Karpas-422 (cell line): Measurements from ENCODE around the gene SMAD3. TPM values are rescaled to one million over a fixed set of nuclear protein-coding genes. Genes with fewer than 3 reads are reported as not detected.

Experiments
- DNase-seq: peaks from one replicate; pipeline ENCODE4 v3.0.0-alpha.2; 2015
- H2AFZ ChIP-seq: fragments of 200-600 bp; sonication (generic); 2 replicates; pipeline ENCODE4 v1.6.1; 2014; ENCODE audit warnings: antibody characterized with exemption, low read length, mixed read lengths
- H3K27ac ChIP-seq: fragments of 200-600 bp; sonication (generic); 2 replicates; pipeline ENCODE4 v1.5.1; 2014; ENCODE audit warnings: mild to moderate bottlenecking, low read length, moderate library complexity
- H3K27me3 ChIP-seq: fragments of 200-600 bp; sonication (generic); 2 replicates; pipeline ENCODE4 v1.6.1; 2014; ENCODE audit warnings: low read length, mixed read lengths
- H3K36me3 ChIP-seq: fragments of 200-600 bp; sonication (generic); 2 replicates; pipeline ENCODE4 v1.6.1; 2014; ENCODE audit warnings: low read length, mixed read lengths; ENCODE audit not compliant: insufficient read depth
- H3K4me1 ChIP-seq: fragments of 200-600 bp; sonication (generic); 2 replicates; pipeline ENCODE4 v1.6.1; 2014; ENCODE audit warnings: mild to moderate bottlenecking, low read length, mixed read lengths
- H3K4me2 ChIP-seq: fragments of 200-600 bp; sonication (generic); 2 replicates; pipeline ENCODE4 v1.6.1; 2014; ENCODE audit warnings: low read length, low read depth, mild to moderate bottlenecking; ENCODE audit not compliant: poor library complexity, severe bottlenecking
- H3K4me3 ChIP-seq: fragments of 200-600 bp; sonication (generic); 2 replicates; pipeline ENCODE4 v1.5.1; 2014; ENCODE audit warnings: mild to moderate bottlenecking, antibody characterized with exemption, low read length, mixed read lengths
- H3K79me2 ChIP-seq: fragments of 200-600 bp; sonication (generic); 2 replicates; pipeline ENCODE4 v1.6.1; 2014; ENCODE audit warnings: mild to moderate bottlenecking, low read length, mixed read lengths
- H3K9ac ChIP-seq: fragments of 200-600 bp; sonication (generic); 2 replicates; pipeline ENCODE4 v1.6.0; 2014; ENCODE audit warnings: low read length
- H3K9me2 ChIP-seq: fragments of 200-600 bp; sonication (generic), shearing (Covaris generic); replicated peaks from 2 replicates; pipeline ENCODE4 v1.6.0; 2014; ENCODE audit warnings: mild to moderate bottlenecking, low read length, moderate library complexity; ENCODE audit not compliant: insufficient read depth
- H3K9me3 ChIP-seq: fragments of 300-700, 200-600 bp; sonication (generic); 2 replicates; pipeline ENCODE4 v1.6.1; 2014; ENCODE audit warnings: low read length, mixed read lengths
- H4K20me1 ChIP-seq: fragments of 200-600 bp; sonication (generic); 2 replicates; pipeline ENCODE4 v1.6.1; 2014; ENCODE audit warnings: mild to moderate bottlenecking, antibody characterized with exemption, low read length, low read depth; ENCODE audit not compliant: insufficient read depth
- total RNA-seq: library from RNA; depleted of rRNA; stranded (reverse); fragments of >200 nt; shearing (Covaris generic); gene quantifications from 2 replicates; pipeline ENCODE4 v1.2.3, GENCODE V29; 2014; ENCODE audit warnings: low replicate concordance

The SMAD3 gene
- total RNA-seq, 1 experiment from 2014 or later, result 27.7 TPM

DNA sequence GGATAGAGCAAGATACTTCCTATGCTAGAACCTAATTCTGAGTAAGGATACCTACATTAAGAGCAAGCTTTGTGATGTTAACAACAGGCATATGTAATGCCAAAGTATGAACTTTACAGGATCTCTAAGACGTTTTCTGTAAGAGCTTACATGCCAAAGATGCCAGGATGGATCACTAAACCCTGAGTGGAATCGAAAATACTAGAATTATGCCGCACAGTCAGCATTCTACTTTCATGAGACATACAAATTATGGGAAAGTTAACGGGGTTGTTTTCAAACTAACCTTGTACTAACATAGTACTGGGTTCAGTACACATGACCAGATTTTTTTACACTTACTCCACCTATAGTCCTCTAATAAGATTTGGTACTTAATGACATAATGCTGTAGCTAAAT, 134.0 kb downstream of the SMAD3 start:
- Histone ChIP-seq H3K4me2 (no peak overlapping the region), H4K20me1 (no peaks in the 10 kb centered on the region)

DNA sequence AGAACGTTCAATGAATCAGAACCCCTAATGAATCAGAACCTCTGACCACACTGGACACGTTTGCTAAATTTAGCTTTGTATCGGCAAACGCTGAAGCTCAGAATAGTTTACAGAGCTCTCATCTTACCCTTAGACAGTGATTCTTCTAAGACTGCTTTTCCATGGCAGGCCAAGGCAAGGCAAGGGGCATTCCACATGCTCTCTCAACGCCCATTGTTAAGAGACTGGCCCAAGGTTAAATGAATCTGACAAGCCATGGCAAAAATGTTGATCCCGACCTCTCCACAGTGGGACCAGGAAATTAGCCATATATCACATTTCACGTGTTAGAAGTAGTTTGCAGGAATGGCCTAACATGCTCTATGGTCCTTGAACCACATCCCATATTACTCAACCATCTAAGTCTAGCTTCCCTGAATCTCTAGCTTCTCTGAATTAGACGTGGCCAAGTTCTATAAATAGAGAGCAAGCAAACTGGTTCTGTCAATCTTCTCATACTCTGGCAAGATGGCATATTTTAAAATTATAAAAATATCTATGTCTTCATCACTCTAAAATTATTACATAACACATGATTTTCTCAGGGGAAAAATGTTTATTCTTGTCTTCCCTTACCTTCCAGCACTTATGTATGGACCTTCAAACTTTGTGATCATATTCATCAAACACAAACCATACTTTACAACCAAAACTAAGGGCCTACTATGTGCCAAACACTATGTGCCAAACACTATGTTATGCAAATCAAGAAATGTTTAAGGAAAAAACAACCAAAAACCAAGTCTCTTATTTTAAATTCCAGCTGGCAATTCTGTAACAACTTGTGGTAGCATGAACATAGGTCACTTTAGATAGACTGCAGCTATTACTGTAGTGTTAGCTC, 134.7 kb downstream of the SMAD3 start:
- Histone ChIP-seq H3K4me1 (peaks cover 5% of the 10 kb centered on the region; the same call in 1 of the 2 replicates), H3K9ac (no peak overlapping the region), H3K9me2 (no peaks in the 10 kb centered on the region), H3K79me2 (no peaks in the 10 kb centered on the region), H4K20me1 (no peaks in the 10 kb centered on the region), H3K27me3 (no peaks in the 10 kb centered on the region), H3K4me3 (no peak overlapping the region), H3K27ac (no peak overlapping the region), H3K36me3 (no peaks in the 10 kb centered on the region), H3K9me3 (no peaks in the 10 kb centered on the region), H2AFZ (no peak overlapping the region), H3K4me2 (no peak overlapping the region)
- DNase-seq, result no peak

More for the DNA sequence above, 134.0 kb downstream of the SMAD3 start:
- no peaks in the 10 kb centered on the region; the same call in 1 of the 2 replicates for H3K36me3 ChIP-seq
- no peaks in the 10 kb centered on the region for H3K79me2 ChIP-seq
- DNase-seq, result no peak
- peaks cover 5% of the 10 kb centered on the region; the same call in 1 of the 2 replicates for H3K4me1 ChIP-seq
- no peaks in the 10 kb centered on the region for H3K9me2 ChIP-seq
- H3K27ac ChIP-seq, result no peak overlapping the region
- H3K27me3 ChIP-seq, result no peaks in the 10 kb centered on the region
- no peak overlapping the region for H2AFZ ChIP-seq
- no peak overlapping the region for H3K9ac ChIP-seq
- H3K4me3 ChIP-seq, result no peak overlapping the region
- no peaks in the 10 kb centered on the region for H3K9me3 ChIP-seq

DNA sequence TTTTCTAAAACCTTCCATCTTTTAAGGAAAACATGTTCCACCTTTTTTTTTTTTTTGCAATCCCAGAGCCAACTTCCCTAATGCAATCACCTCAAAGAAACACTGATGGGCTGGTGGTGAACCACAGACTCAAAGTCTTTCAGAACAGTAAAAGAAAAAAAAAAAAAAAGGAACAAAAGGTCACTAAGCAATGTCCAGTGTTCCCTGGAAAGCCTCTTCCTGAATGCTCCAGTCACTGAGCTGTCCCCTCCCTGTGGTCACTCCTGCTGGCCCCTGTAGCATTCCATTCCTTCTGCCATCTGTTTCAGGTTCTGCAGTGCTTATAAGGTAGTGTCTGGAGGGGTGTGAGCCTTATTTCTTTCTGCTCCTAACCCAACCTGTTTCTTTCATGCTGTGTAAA, 135.7 kb downstream of the SMAD3 start:
- Histone ChIP-seq H3K4me2 (no peak overlapping the region), H4K20me1 (no peaks in the 10 kb centered on the region), H3K79me2 (no peaks in the 10 kb centered on the region), H3K9me3 (no peaks in the 10 kb centered on the region), H3K27me3 (no peaks in the 10 kb centered on the region), H3K4me3 (no peak overlapping the region), H3K4me1 (peaks cover 5% of the 10 kb centered on the region; the same call in 1 of the 2 replicates), H3K27ac (no peak overlapping the region), H2AFZ (no peak overlapping the region), H3K9me2 (no peaks in the 10 kb centered on the region), H3K36me3 (no peaks in the 10 kb centered on the region), H3K9ac (no peak overlapping the region)
- DNase-seq, result no peak

DNA sequence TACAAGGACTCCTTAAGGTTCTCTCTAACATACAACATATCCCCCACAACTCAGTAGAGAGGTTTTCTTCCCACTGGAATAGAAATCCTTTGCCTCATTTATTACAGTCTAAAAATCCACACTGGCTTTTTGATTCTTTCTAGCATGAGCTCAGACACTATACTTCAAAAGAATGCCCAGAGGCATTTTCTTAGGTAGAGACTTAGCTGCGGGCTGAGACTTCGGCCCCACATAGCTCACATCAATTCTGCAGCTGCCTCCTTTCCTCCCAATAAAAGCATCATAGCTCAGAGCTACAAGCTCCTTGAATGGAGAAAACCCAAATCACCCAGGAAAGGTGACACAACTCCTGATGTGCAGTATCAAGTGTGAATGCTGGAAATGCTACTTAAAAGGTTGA, 136.7 kb downstream of the SMAD3 start:
- Histone ChIP-seq H3K9ac (no peak overlapping the region), H3K9me2 (no peaks in the 10 kb centered on the region), H3K4me1 (peaks cover 5% of the 10 kb centered on the region; the same call in 1 of the 2 replicates), H3K4me2 (no peak overlapping the region), H3K79me2 (no peaks in the 10 kb centered on the region), H3K27ac (no peak overlapping the region), H3K9me3 (no peaks in the 10 kb centered on the region), H3K4me3 (no peak overlapping the region), H3K36me3 (no peaks in the 10 kb centered on the region), H4K20me1 (no peaks in the 10 kb centered on the region), H2AFZ (no peak overlapping the region), H3K27me3 (no peaks in the 10 kb centered on the region)
- no peak for DNase-seq

DNA sequence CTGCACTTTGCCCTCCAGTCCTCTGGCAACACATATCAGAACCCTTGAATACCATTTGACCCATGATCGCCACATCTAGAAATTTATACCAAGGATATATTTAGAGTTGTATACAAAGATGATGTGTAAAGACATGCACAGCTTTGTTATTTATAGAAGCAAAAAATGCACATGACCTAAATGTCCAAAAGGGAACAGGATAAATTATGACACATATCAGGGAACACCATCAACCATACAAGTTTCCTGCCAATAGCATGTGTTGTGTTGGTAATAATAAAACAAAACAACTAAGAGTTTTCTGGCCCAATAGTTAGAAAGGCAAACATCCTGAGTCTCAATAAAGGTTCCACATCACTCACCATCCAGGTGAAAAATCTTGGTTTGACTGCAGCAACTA, 137.6 kb downstream of the SMAD3 start:
- DNase-seq, result no peak
- Histone ChIP-seq H3K79me2 (no peaks in the 10 kb centered on the region), H3K27me3 (no peaks in the 10 kb centered on the region), H3K9me3 (no peaks in the 10 kb centered on the region), H3K4me3 (no peak overlapping the region), H3K9me2 (no peaks in the 10 kb centered on the region), H2AFZ (no peak overlapping the region), H3K4me2 (no peak overlapping the region), H3K9ac (no peak overlapping the region), H3K27ac (no peak overlapping the region), H3K36me3 (no peaks in the 10 kb centered on the region), H4K20me1 (no peaks in the 10 kb centered on the region), H3K4me1 (peaks cover 5% of the 10 kb centered on the region; the same call in 1 of the 2 replicates)

DNA sequence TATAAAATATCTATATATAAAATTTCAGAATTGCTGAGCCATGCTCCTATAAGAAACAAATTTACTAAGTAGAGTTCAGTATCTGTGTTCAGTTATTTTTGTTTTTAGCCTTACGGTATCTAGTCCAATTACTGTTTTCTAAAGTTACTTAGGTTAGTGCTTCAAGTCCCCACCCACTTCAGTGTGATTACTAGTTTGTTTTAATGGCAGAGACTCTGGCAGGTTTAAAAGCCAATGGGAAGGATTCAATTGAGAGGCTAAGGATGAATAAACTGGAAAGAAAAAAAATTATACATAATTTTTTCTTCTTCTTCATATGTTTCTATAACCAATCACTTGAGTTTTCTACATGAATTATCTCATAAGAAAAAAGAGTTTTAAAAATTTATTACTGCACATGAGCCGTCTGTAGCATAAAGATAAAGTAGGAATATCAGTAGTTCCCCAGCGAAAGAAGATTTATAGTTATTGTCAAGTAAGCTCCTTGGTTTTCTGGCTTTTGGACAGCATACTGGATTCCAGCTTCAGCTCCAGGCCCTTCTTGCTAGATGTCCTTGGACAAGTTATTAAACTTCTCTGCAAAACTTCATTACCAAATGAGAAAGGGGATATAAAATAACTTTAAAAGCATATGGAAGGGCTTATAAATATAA, 142.3 kb downstream of the SMAD3 start:
- no peaks in the 10 kb centered on the region for H3K27me3 ChIP-seq
- no peaks in the 10 kb centered on the region for H3K9me2 ChIP-seq
- H3K36me3 ChIP-seq, result peaks cover 10% of the 10 kb centered on the region; the same call in 1 of the 2 replicates
- no peak overlapping the region for H3K27ac ChIP-seq
- peaks cover 6% of the 10 kb centered on the region for H3K4me1 ChIP-seq
- no peaks in the 10 kb centered on the region for H3K9me3 ChIP-seq
- H3K4me2 ChIP-seq, result no peak overlapping the region
- DNase-seq, result no peak
- H3K79me2 ChIP-seq, result no peaks in the 10 kb centered on the region
- no peak overlapping the region for H2AFZ ChIP-seq
- no peak overlapping the region for H3K9ac ChIP-seq
- no peak overlapping the region for H3K4me3 ChIP-seq
- no peaks in the 10 kb centered on the region for H4K20me1 ChIP-seq

DNA sequence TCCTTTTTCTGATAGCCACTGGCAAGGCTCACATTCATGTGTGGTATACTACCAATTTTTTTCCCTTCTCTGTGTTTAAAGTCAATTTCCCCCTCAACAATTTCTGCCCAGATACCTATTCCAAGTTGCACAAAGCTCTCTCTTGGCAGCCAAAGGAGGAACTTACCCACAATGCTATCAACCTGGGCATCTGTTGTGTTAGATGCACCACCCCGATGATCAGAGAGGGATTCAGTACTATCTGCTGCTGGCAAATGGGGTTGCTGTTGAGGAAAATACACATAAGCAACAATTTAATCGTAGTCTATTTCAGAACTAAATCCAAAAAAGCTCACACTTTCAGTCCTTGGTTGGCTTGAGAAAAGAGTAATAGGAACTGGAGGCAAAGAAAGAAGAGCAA, 143.0 kb downstream of the SMAD3 start:
- H3K4me1 ChIP-seq, result peaks cover 6% of the 10 kb centered on the region
- no peaks in the 10 kb centered on the region for H3K9me2 ChIP-seq
- H4K20me1 ChIP-seq, result no peaks in the 10 kb centered on the region
- no peak overlapping the region for H2AFZ ChIP-seq
- no peak overlapping the region for H3K9ac ChIP-seq
- no peaks in the 10 kb centered on the region for H3K9me3 ChIP-seq
- H3K27ac ChIP-seq, result no peak overlapping the region
- no peak for DNase-seq
- no peaks in the 10 kb centered on the region for H3K79me2 ChIP-seq
- H3K27me3 ChIP-seq, result no peaks in the 10 kb centered on the region
- H3K4me2 ChIP-seq, result no peak overlapping the region
- H3K36me3 ChIP-seq, result peaks cover 10% of the 10 kb centered on the region; the same call in 1 of the 2 replicates
- H3K4me3 ChIP-seq, result no peak overlapping the region

DNA sequence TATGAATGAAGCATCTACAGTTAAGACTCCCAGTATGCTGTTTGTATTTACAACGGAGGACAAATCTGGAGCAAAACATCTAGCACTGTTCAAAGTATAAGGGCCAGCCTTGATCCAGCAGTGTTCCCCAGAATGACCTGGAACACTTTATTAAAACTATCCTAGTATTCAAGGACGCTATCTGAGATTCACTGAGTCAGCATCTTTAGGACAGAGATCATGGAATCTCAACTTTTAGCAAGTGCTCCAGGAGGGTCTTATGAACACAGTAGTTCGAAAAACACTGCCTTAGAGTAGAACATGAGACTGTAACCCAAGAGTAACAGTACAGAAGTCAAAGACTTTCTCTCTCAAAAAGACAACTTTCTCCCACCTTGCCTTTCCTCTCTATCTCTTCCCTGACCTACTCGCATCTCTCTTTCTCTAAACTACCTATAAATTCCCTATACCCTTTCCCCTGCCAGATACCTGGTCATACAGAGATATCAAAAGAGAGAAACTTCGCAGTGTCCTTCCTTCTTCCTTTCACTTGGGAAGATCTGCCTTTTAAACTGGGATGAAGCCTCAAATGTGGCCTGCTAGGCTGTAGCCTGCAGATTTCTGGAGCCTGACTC, 145.3 kb downstream of the SMAD3 start:
- Histone ChIP-seq H3K4me2 (no peak overlapping the region), H4K20me1 (no peaks in the 10 kb centered on the region), H3K4me3 (no peak overlapping the region), H3K79me2 (no peaks in the 10 kb centered on the region), H3K36me3 (peaks cover 10% of the 10 kb centered on the region; the same call in 1 of the 2 replicates), H3K4me1 (peaks cover 14% of the 10 kb centered on the region), H3K9ac (no peak overlapping the region), H3K9me3 (no peaks in the 10 kb centered on the region), H2AFZ (no peak overlapping the region), H3K27me3 (no peaks in the 10 kb centered on the region), H3K27ac (no peak overlapping the region), H3K9me2 (no peaks in the 10 kb centered on the region)
- DNase-seq, result no peak
